ENCODE results near the gene BCL7A.
"Not testable (repeated sequence)": the region's sequence is repeated elsewhere in the genome, so short reads cannot be mapped to it uniquely, and the experiment has no call there.

Gene BCL7A

GRCh38 chr12:122050706-122051105, 29.0 kb downstream of the BCL7A start:
- DNase-seq (ENCODE audit: extremely low spot score, insufficient read length, low read depth), result no peak
- no peak for FAIRE-seq

GRCh38 chr12:122051231-122051876, 29.7 kb downstream of the BCL7A start:
- no peak for DNase-seq (ENCODE audit: extremely low spot score, insufficient read length, low read depth)
- FAIRE-seq, result no peak

- FAIRE-seq, result no peak
- DNase-seq (ENCODE audit: extremely low spot score, insufficient read length, low read depth), result no peak
These were observed 30.6 kb downstream of the BCL7A start for GRCh38 chr12:122052285-122052684.

- DNase-seq (ENCODE audit: extremely low spot score, insufficient read length, low read depth), result no peak
- FAIRE-seq, result no peak
These were observed 33.3 kb downstream of the BCL7A start for GRCh38 chr12:122054842-122055520.

- not testable (repeated sequence) for DNase-seq (ENCODE audit: extremely low spot score, insufficient read length, low read depth); FAIRE-seq
These were observed 34.7 kb downstream of the BCL7A start for GRCh38 chr12:122056406-122056805.

- FAIRE-seq (no peak), DNase-seq (ENCODE audit: extremely low spot score, insufficient read length, low read depth) (no peak)
These were observed 35.5 kb downstream of the BCL7A start for GRCh38 chr12:122057007-122057735.

GRCh38 chr12:122057769-122058168, 36.1 kb downstream of the BCL7A start:
- no peak for DNase-seq (ENCODE audit: extremely low spot score, insufficient read length, low read depth)
- no peak for FAIRE-seq

- no peak for DNase-seq (ENCODE audit: extremely low spot score, insufficient read length, low read depth)
- FAIRE-seq, result no peak
These were observed 37.0 kb downstream of the BCL7A start for GRCh38 chr12:122058549-122059149.

- DNase-seq (ENCODE audit: extremely low spot score, insufficient read length, low read depth), result no peak
- no peak for FAIRE-seq
These were observed 37.7 kb downstream of the BCL7A start for GRCh38 chr12:122059203-122059960.

GRCh38 chr12:122060081-122060501, 38.4 kb downstream of the BCL7A start:
- FAIRE-seq (no peak), DNase-seq (ENCODE audit: extremely low spot score, insufficient read length, low read depth) (no peak)

- no peak for DNase-seq (ENCODE audit: extremely low spot score, insufficient read length, low read depth)
- no peak for FAIRE-seq
These were observed 39.6 kb downstream of the BCL7A start for GRCh38 chr12:122061253-122061652.

- no peak for DNase-seq (ENCODE audit: extremely low spot score, insufficient read length, low read depth)
- FAIRE-seq, result no peak
These were observed 41.4 kb downstream of the BCL7A start for GRCh38 chr12:122062832-122063693.

- FAIRE-seq, result no peak
- no peak for DNase-seq (ENCODE audit: extremely low spot score, insufficient read length, low read depth)
These were observed 42.0 kb downstream of the BCL7A start for GRCh38 chr12:122063694-122064024.

- FAIRE-seq, result peak; percentile 64
These were observed 42.5 kb downstream of the BCL7A start for GRCh38 chr12:122064025-122064777.

GRCh38 chr12:122064780-122065588, 43.3 kb downstream of the BCL7A start:
- DNase-seq (ENCODE audit: extremely low spot score, insufficient read length, low read depth) (no peak), FAIRE-seq (no peak)

More at GRCh38 chr12:122064025-122064777, 42.5 kb downstream of the BCL7A start:
- DNase-seq (ENCODE audit: extremely low spot score, insufficient read length, low read depth), result no peak

- FAIRE-seq (no peak), DNase-seq (ENCODE audit: extremely low spot score, insufficient read length, low read depth) (no peak)
These were observed 45.9 kb downstream of the BCL7A start for GRCh38 chr12:122067548-122067947.

GRCh38 chr12:122067966-122068365, 46.3 kb downstream of the BCL7A start:
- DNase-seq (ENCODE audit: extremely low spot score, insufficient read length, low read depth) (peak; percentile 59), FAIRE-seq (peak; percentile 77)

Data from GM18507 (cell line).